CD4-positive, alpha-beta T cell (primary cell): ENCODE results near the gene RPUSD3. TPM values are rescaled to one million over a fixed set of nuclear protein-coding genes. Genes with fewer than 3 reads are reported as not detected.

Experiments used
- ATAC-seq: fragments of 200-7000 bp; cut with Tn5 transposase; one replicate; pipeline ENCODE4 v1.10.0; 2022; ENCODE audit warnings: mild to moderate bottlenecking; ENCODE audit not compliant: poor library complexity
- CTCF ChIA-PET: fragments of 350-600 bp; sonication (Branson Sonifier 250); formaldehyde crosslinking; loops from one replicate; lab custom pipeline; 2021; ENCODE audit warnings: antibody characterized with exemption, inconsistent platforms; lab: Charles Lee
- POLR2A ChIA-PET: fragments of 350-600 bp; sonication (Branson Sonifier 250); formaldehyde crosslinking; loops from one replicate; lab custom pipeline; 2021; ENCODE audit warnings: antibody characterized with exemption, inconsistent platforms; lab: Charles Lee
- DNase-seq, 14 experiments: peaks; one replicate each; pipeline ENCODE4 v3.0.0-alpha.2; 2013 to 2020; ENCODE audit warnings: mixed read lengths in 2 of 14
- H3K27ac ChIP-seq, 2 donors: one replicate each; pipeline versions ENCODE4 v1.5.1 to v1.7.0; 2013; ENCODE audit warnings: low read length in 2 of 2, low read depth in 1 of 2, mild to moderate bottlenecking in 1 of 2
- H3K27me3 ChIP-seq, 2 experiments: 1 replicate in 1 of 2; 2 replicates in 1 of 2; pipeline versions ENCODE4 v1.6.1 to v1.7.0; 2013; ENCODE audit warnings: low read length in 2 of 2, control low read depth in 1 of 2, mild to moderate bottlenecking in 1 of 2, moderate library complexity in 1 of 2; ENCODE audit not compliant: insufficient read depth in 2 of 2, control insufficient read depth in 1 of 2
- H3K36me3 ChIP-seq: one replicate; pipeline ENCODE4 v1.6.1; 2013; ENCODE audit warnings: low read length, control low read depth; ENCODE audit not compliant: insufficient read depth
- H3K4me1 ChIP-seq: one replicate; pipeline ENCODE4 v1.6.1; 2013; ENCODE audit warnings: low read length, control low read depth; ENCODE audit not compliant: insufficient read depth
- H3K4me3 ChIP-seq: one replicate; pipeline ENCODE4 v1.5.1; 2013; ENCODE audit warnings: mild to moderate bottlenecking, low read length, moderate library complexity
- H3K9me3 ChIP-seq, 2 experiments: 1 replicate in 1 of 2; 2 replicates in 1 of 2; pipeline versions ENCODE4 v1.6.1 to v1.7.0; 2013; ENCODE audit warnings: low read length in 2 of 2, mild to moderate bottlenecking in 2 of 2, control low read depth in 1 of 2, moderate library complexity in 1 of 2; ENCODE audit not compliant: control insufficient read depth in 1 of 2, insufficient read depth in 1 of 2
- H3K27ac Mint-ChIP-seq: one replicate; pipeline ENCODE4 v1.8.0; 2020; ENCODE audit warnings: mixed read lengths
- H3K27me3 Mint-ChIP-seq: one replicate; pipeline ENCODE4 v1.8.0; 2021; ENCODE audit warnings: mixed read lengths
- H3K36me3 Mint-ChIP-seq: one replicate; pipeline ENCODE4 v1.8.0; 2021; ENCODE audit warnings: low read depth, mixed read lengths
- H3K4me1 Mint-ChIP-seq: one replicate; pipeline ENCODE4 v1.8.0; 2021; ENCODE audit warnings: low read depth, mixed read lengths
- H3K4me3 Mint-ChIP-seq: one replicate; pipeline ENCODE4 v1.8.0; 2020; ENCODE audit warnings: mild to moderate bottlenecking, mixed read lengths
- H3K9me3 Mint-ChIP-seq: one replicate; pipeline ENCODE4 v1.8.0; 2020; ENCODE audit warnings: mixed read lengths
- CTCF ChIP-seq: fragments of 200-600 bp; IDR thresholded peaks from one replicate; pipeline ENCODE4 v1.8.0; 2022; ENCODE audit warnings: antibody characterized with exemption, mild to moderate bottlenecking
- intact Hi-C, 2 experiments: fragments of 100-400 bp; cut with DNase I in 1 of 2; cut with micrococcal nuclease in 1 of 2; formaldehyde crosslinking; loops; one replicate each; pipeline versions ENCODE4 v1.15.1 to v1.9.0; 2023 to 2025; cut with DNase I, micrococcal nuclease
- total RNA-seq, 174 experiments: library from RNA in 2 of 174; stranded (reverse) in 2 of 174; gene quantifications; one replicate each; pipeline ENCODE4 v1.2.3 and lab custom pipeline; 2021 to 2026

The RPUSD3 gene
- total RNA-seq, 2 experiments from 2014 or later = 7.9 to 8.1 TPM

- CTCF ChIA-PET = no interaction called here
These were observed 36.9 kb downstream of the RPUSD3 start for GRCh38 chr3:9806688-9807589.

GRCh38 chr3:9806137-9806536, 37.7 kb downstream of the RPUSD3 start:
- peaks cover 35% of the 10 kb centered on the region for H3K4me1 Mint-ChIP-seq
- H3K27me3 Mint-ChIP-seq = no peaks in the 10 kb centered on the region
- ATAC-seq (no peak), DNase-seq (no peak)
- CTCF ChIA-PET = no interaction called here
- no peak for TF ChIP-seq CTCF
- Histone ChIP-seq H3K36me3 (peaks cover 54% of the 10 kb centered on the region), H3K9me3 (no peaks in the 10 kb centered on the region), H3K27ac (no peak overlapping the region), H3K27me3 (no peaks in the 10 kb centered on the region), H3K4me1 (peaks cover 38% of the 10 kb centered on the region), H3K4me3 (no peak overlapping the region)
- POLR2A ChIA-PET = interaction anchor here (0.7 to 5.9 kb wide), 4 partner anchors 14 to 408 kb away, joined by 3 to 64 read pairs (median 5); partner anchors contain the start of genes ARPC4, JAGN1, OGG1 and TADA3
- no peaks in the 10 kb centered on the region for H3K9me3 Mint-ChIP-seq
- H3K27ac Mint-ChIP-seq = no peak overlapping the region
- peaks cover 67% of the 10 kb centered on the region for H3K36me3 Mint-ChIP-seq
- no peak overlapping the region for H3K4me3 Mint-ChIP-seq
- intact Hi-C loops = loop anchor here in 1 of 2 experiments (5.0 kb wide), 1 partner anchor 59 kb away; the partner anchor contains the start of gene OGG1

More at GRCh38 chr3:9806688-9807589, 36.9 kb downstream of the RPUSD3 start:
- H3K27ac ChIP-seq = no peak overlapping the region
- intact Hi-C loops = loop anchor here in 1 of 2 experiments (5.0 kb wide), 1 partner anchor 60 kb away; the partner anchor contains the start of gene OGG1
- peaks cover 38% of the 10 kb centered on the region for H3K4me1 ChIP-seq
- Mint-ChIP-seq H3K9me3 (no peaks in the 10 kb centered on the region), H3K27me3 (no peaks in the 10 kb centered on the region), H3K27ac (peak overlapping the region; percentile 69), H3K36me3 (peaks cover 66% of the 10 kb centered on the region), H3K4me3 (peak overlapping the region; percentile 47), H3K4me1 (peaks cover 40% of the 10 kb centered on the region)
- peaks cover 47% of the 10 kb centered on the region for H3K36me3 ChIP-seq
- no peak for TF ChIP-seq CTCF
- H3K27me3 ChIP-seq = no peaks in the 10 kb centered on the region
- H3K9me3 ChIP-seq = no peaks in the 10 kb centered on the region
- ATAC-seq (no peak), DNase-seq (no peak)
- POLR2A ChIA-PET = interaction anchor here (0.7 to 5.9 kb wide), 8 partner anchors 14 to 407 kb away, joined by 3 to 64 read pairs (median 4); partner anchors contain the start of genes ARPC4, JAGN1, OGG1 and TADA3
- H3K4me3 ChIP-seq = no peak overlapping the region

DNA sequence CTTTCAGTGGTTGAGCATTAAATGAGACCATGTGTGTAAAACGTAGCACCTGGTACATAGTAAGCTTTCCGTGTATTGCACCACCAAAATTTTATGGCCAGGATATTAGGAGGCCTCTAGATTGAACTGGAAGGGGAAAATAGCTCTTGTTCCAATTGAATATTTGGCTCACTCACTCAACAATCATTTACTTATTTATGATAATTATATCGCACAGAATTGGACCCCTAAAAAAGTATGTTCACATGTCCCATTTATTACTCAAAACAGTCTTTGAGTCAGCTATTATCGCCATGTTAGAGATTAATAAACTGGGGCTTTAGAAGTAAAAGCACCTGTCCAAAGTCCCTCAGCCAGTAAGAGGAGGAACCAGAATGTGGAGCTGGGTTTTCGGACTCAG, 38.8 kb downstream of the RPUSD3 start:
- Mint-ChIP-seq H3K4me1 (peaks cover 27% of the 10 kb centered on the region), H3K27me3 (no peaks in the 10 kb centered on the region), H3K27ac (peak overlapping the region; percentile 42), H3K36me3 (peaks cover 76% of the 10 kb centered on the region), H3K9me3 (no peaks in the 10 kb centered on the region), H3K4me3 (no peak overlapping the region)
- CTCF ChIA-PET = interaction anchor here (1.0 kb wide), 1 partner anchor 44 kb away, joined by 3 read pairs; no protein-coding TSS in a partner anchor
- Histone ChIP-seq H3K27me3 (no peaks in the 10 kb centered on the region), H3K27ac (no peak overlapping the region), H3K4me1 (peaks cover 28% of the 10 kb centered on the region), H3K4me3 (no peak overlapping the region), H3K36me3 (peaks cover 65% of the 10 kb centered on the region), H3K9me3 (no peaks in the 10 kb centered on the region)
- POLR2A ChIA-PET = interaction anchor here (1.5 to 5.9 kb wide), 2 partner anchors 12 to 86 kb away, joined by 6 to 64 read pairs; partner anchors contain the start of genes ARPC4, JAGN1 and TADA3
- ATAC-seq (no peak), DNase-seq (no peak)
- TF ChIP-seq CTCF = no peak
- intact Hi-C loops = loop anchor here in 1 of 2 experiments (5.0 kb wide), 1 partner anchor 58 kb away; the partner anchor contains the start of gene OGG1
